IPS DF 4.7 (cell line): ENCODE measurements around the gene DTNBP1.

Experiments used
- DNase-seq: peaks from one replicate; pipeline ENCODE4 v3.0.0-alpha.2; 2013; ENCODE audit warnings: low spot score; ENCODE audit errors: extremely low read depth

Gene DTNBP1

GRCh38 chr6:15592610-15593009 is 70.2 kb downstream of the DTNBP1 start:
- no peak for DNase-seq

- DNase-seq, result no peak
Measured at GRCh38 chr6:15588971-15589634, 73.7 kb downstream of the DTNBP1 start.

- no peak for DNase-seq
Measured at GRCh38 chr6:15586503-15586902, 76.3 kb downstream of the DTNBP1 start.

GRCh38 chr6:15585760-15586214 is 77.0 kb downstream of the DTNBP1 start:
- no peak for DNase-seq

- no peak for DNase-seq
Measured at GRCh38 chr6:15582499-15582898, 80.3 kb downstream of the DTNBP1 start.

GRCh38 chr6:15581751-15582150 is 81.1 kb downstream of the DTNBP1 start:
- DNase-seq, result no peak

GRCh38 chr6:15580326-15580725 is 82.5 kb downstream of the DTNBP1 start:
- no peak for DNase-seq

- DNase-seq, result no peak
Measured at GRCh38 chr6:15578716-15579391, 84.0 kb downstream of the DTNBP1 start.

GRCh38 chr6:15577550-15578171 is 85.2 kb downstream of the DTNBP1 start:
- no peak for DNase-seq

- DNase-seq, result no peak
Measured at GRCh38 chr6:15577106-15577505, 85.7 kb downstream of the DTNBP1 start.

GRCh38 chr6:15575357-15576033 is 87.3 kb downstream of the DTNBP1 start:
- no peak for DNase-seq

- no peak for DNase-seq
Measured at GRCh38 chr6:15574486-15574885, 88.3 kb downstream of the DTNBP1 start.

- DNase-seq, result no peak
Measured at GRCh38 chr6:15574023-15574422, 88.8 kb downstream of the DTNBP1 start.

- DNase-seq, result no peak
Measured at GRCh38 chr6:15573384-15573783, 89.4 kb downstream of the DTNBP1 start.

- DNase-seq, result no peak
Measured at GRCh38 chr6:15572296-15573016, 90.4 kb downstream of the DTNBP1 start.

- no peak for DNase-seq
Measured at GRCh38 chr6:15570171-15570570, 92.7 kb downstream of the DTNBP1 start.

- DNase-seq, result no peak
Measured at GRCh38 chr6:15569035-15569995, 93.5 kb downstream of the DTNBP1 start.

- no peak for DNase-seq
Measured at GRCh38 chr6:15562977-15563376, 99.9 kb downstream of the DTNBP1 start.

GRCh38 chr6:15561447-15562199 is 101.2 kb downstream of the DTNBP1 start:
- no peak for DNase-seq
